IMR-90 (cell line): ENCODE measurements around the gene INPP5D.

Experiments used
- CTCF ChIP-seq: conservative IDR thresholded peaks from 2 replicates; pipeline ENCODE4 v1.5.1; 2012; ENCODE audit warnings: mild to moderate bottlenecking, low read depth, low read length, improper control_type of control experiment
- FOS ChIP-seq: fragments of 150-350 bp; IDR thresholded peaks from 2 replicates; pipeline ENCODE4 v1.6.1; 2016; ENCODE audit warnings: low read depth, low read length
- MAFK ChIP-seq: IDR thresholded peaks from 2 replicates; pipeline ENCODE4 v1.6.1; 2012; ENCODE audit warnings: low read depth, low read length, improper control_type of control experiment
- MXI1 ChIP-seq: IDR thresholded peaks from 2 replicates; pipeline ENCODE4 v1.6.1; 2012; ENCODE audit warnings: low read depth, mild to moderate bottlenecking, low read length, moderate library complexity, borderline replicate concordance
- NFE2L2 ChIP-seq: fragments of 150-350 bp; IDR thresholded peaks from 2 replicates; pipeline ENCODE4 v1.6.1; 2016; ENCODE audit warnings: low read depth, mild to moderate bottlenecking, low read length
- POLR2A ChIP-seq: IDR thresholded peaks from 2 replicates; pipeline ENCODE4 v1.6.1; 2012; ENCODE audit warnings: mild to moderate bottlenecking, low read depth, low read length
- RCOR1 ChIP-seq: IDR thresholded peaks from 2 replicates; pipeline ENCODE4 v1.6.1; 2012; ENCODE audit warnings: mild to moderate bottlenecking, low read length, improper control_type of control experiment; ENCODE audit not compliant: insufficient replicate concordance
- SMC3 ChIP-seq: fragments of 150-350 bp; IDR thresholded peaks from 2 replicates; pipeline ENCODE4 v1.6.1; 2016; ENCODE audit warnings: low read depth, mild to moderate bottlenecking, antibody characterized with exemption, low read length, moderate library complexity
- USF2 ChIP-seq: fragments of 150-350 bp; IDR thresholded peaks from 2 replicates; pipeline ENCODE4 v1.6.1; 2017; ENCODE audit warnings: mild to moderate bottlenecking, antibody characterized with exemption, low read length, low read depth

- no peak for TF ChIP-seq CTCF
- TF ChIP-seq POLR2A = no peak
- no peak for TF ChIP-seq USF2
- TF ChIP-seq RCOR1 = no peak
- TF ChIP-seq FOS = no peak
- no peak for TF ChIP-seq MAFK
- no peak for TF ChIP-seq MXI1
- no peak for TF ChIP-seq NFE2L2
- TF ChIP-seq SMC3 = no peak
Measured at GRCh38 chr2:233233618-233234230, 173.6 kb downstream of the INPP5D start.
